GM12892 (cell line): ENCODE data around the gene RRBP1.

Experiments
- DNase-seq: peaks from one replicate; pipeline ENCODE4 v3.0.0; 2011; ENCODE audit not compliant: insufficient read length
- FAIRE-seq: peaks from 2 replicates; lab custom pipeline; 2011; peaks lifted over from hg19 to GRCh38; lab: Jason Lieb, UNC
- POLR2A ChIP-seq: IDR thresholded peaks from 2 replicates; pipeline ENCODE4 v1.6.1; 2011; ENCODE audit warnings: low read depth, low read length, control low read depth
- POLR2AphosphoS5 ChIP-seq: IDR thresholded peaks from 2 replicates; pipeline ENCODE4 v1.6.1; 2011; ENCODE audit warnings: low read depth, low read length, control low read depth
- TAF1 ChIP-seq: IDR thresholded peaks from 2 replicates; pipeline ENCODE4 v1.6.1; 2011; ENCODE audit warnings: low read depth, mild to moderate bottlenecking, control low read depth, low read length, borderline replicate concordance

The RRBP1 gene

GRCh38 chr20:17647391-17648314 lies 34.4 kb downstream of the RRBP1 start:
- no peak for TF ChIP-seq POLR2AphosphoS5
- TF ChIP-seq TAF1 = no peak
- TF ChIP-seq POLR2A = no peak
- no peak for FAIRE-seq
- DNase-seq = no peak

- no peak for DNase-seq
- no peak for FAIRE-seq
- no peak for TF ChIP-seq POLR2A
- no peak for TF ChIP-seq TAF1
- no peak for TF ChIP-seq POLR2AphosphoS5
Measured at GRCh38 chr20:17646961-17647301, 35.1 kb downstream of the RRBP1 start.

GRCh38 chr20:17646209-17646960 lies 35.7 kb downstream of the RRBP1 start:
- no peak for FAIRE-seq
- TF ChIP-seq TAF1 (no peak), POLR2A (no peak), POLR2AphosphoS5 (no peak)
- DNase-seq = no peak

GRCh38 chr20:17645546-17646208 lies 36.4 kb downstream of the RRBP1 start:
- DNase-seq (no peak), FAIRE-seq (no peak)
- TF ChIP-seq POLR2AphosphoS5 (no peak), POLR2A (no peak), TAF1 (no peak)

GRCh38 chr20:17645010-17645409 lies 37.0 kb downstream of the RRBP1 start:
- TF ChIP-seq TAF1 (no peak), POLR2A (no peak)
- FAIRE-seq = no peak
- no peak for DNase-seq

- FAIRE-seq (no peak), DNase-seq (no peak)
- TF ChIP-seq POLR2A = no peak
- TF ChIP-seq TAF1 = no peak
- TF ChIP-seq POLR2AphosphoS5 = no peak
Measured at GRCh38 chr20:17644451-17644850, 37.6 kb downstream of the RRBP1 start.

GRCh38 chr20:17643531-17644188 lies 38.4 kb downstream of the RRBP1 start:
- DNase-seq (no peak), FAIRE-seq (no peak)
- TF ChIP-seq TAF1 = no peak
- no peak for TF ChIP-seq POLR2A
- no peak for TF ChIP-seq POLR2AphosphoS5

GRCh38 chr20:17642404-17643269 lies 39.4 kb downstream of the RRBP1 start:
- FAIRE-seq (no peak), DNase-seq (no peak)
- TF ChIP-seq POLR2A (no peak), POLR2AphosphoS5 (no peak), TAF1 (no peak)

- no peak for TF ChIP-seq TAF1
- no peak for TF ChIP-seq POLR2AphosphoS5
- TF ChIP-seq POLR2A = no peak
- FAIRE-seq (no peak), DNase-seq (no peak)
Measured at GRCh38 chr20:17641993-17642392, 40.0 kb downstream of the RRBP1 start.

- no peak for DNase-seq
- FAIRE-seq = no peak
- TF ChIP-seq TAF1 = no peak
- TF ChIP-seq POLR2AphosphoS5 = no peak
- no peak for TF ChIP-seq POLR2A
Measured at GRCh38 chr20:17641520-17641964, 40.5 kb downstream of the RRBP1 start.

GRCh38 chr20:17640875-17641378 lies 41.1 kb downstream of the RRBP1 start:
- TF ChIP-seq POLR2A (no peak), TAF1 (no peak), POLR2AphosphoS5 (no peak)
- FAIRE-seq (no peak), DNase-seq (no peak)
